AG04450 (cell line): ENCODE measurements around the gene MEGF9. TPM values are rescaled to one million over a fixed set of nuclear protein-coding genes. Genes with fewer than 3 reads are reported as not detected.
"Not testable (repeated sequence)": the region's sequence is repeated elsewhere in the genome, so short reads cannot be mapped to it uniquely, and the experiment has no call there.

Experiments used
- CTCF ChIA-PET: fragments of 300-600, 350-600 bp; formaldehyde crosslinking; extraction: SDS; loops from one replicate; lab custom pipeline; 2022; ENCODE audit warnings: antibody characterized with exemption, inconsistent platforms; lab: Charles Lee
- POLR2A ChIA-PET: fragments of 350-600 bp; formaldehyde crosslinking; extraction: SDS; loops from one replicate; lab custom pipeline; 2021; ENCODE audit warnings: antibody characterized with exemption, inconsistent platforms; lab: Yijun Ruan, JAX
- DNase-seq: peaks from one replicate; pipeline ENCODE4 v3.0.0-alpha.2; 2011; ENCODE audit warnings: low read depth, low spot score
- H3K27ac ChIP-seq: one replicate; pipeline ENCODE4 v1.5.1; 2012; ENCODE audit warnings: low read depth, low read length, control low read depth
- H3K27me3 ChIP-seq: one replicate; pipeline ENCODE4 v1.6.0; 2012; ENCODE audit warnings: low read length; ENCODE audit not compliant: control insufficient read depth, insufficient read depth
- H3K4me3 ChIP-seq: 2 replicates; pipeline ENCODE4 v1.5.1; 2011; ENCODE audit warnings: mild to moderate bottlenecking, low read depth, low read length, control low read depth
- H3K9me3 ChIP-seq: 2 replicates; pipeline ENCODE4 v1.5.1; 2012; ENCODE audit warnings: low read length; ENCODE audit not compliant: control insufficient read depth, insufficient read depth
- polyA plus RNA-seq: library from polyadenylated mRNA; depleted of rRNA; stranded (reverse); fragments of >200 nt; gene quantifications from 2 replicates; pipeline ENCODE4 v1.2.3, GENCODE V29; 2011
- TF ChIP-seq, protein P1 (sequence below): IDR thresholded peaks from 2 replicates; pipeline ENCODE4 v1.5.1; 2011; ENCODE audit warnings: low read depth, low read length, control low read depth, inconsistent platforms

MEGF9 gene
- polyA plus RNA-seq, 1 experiment = 12.9 TPM

DNA sequence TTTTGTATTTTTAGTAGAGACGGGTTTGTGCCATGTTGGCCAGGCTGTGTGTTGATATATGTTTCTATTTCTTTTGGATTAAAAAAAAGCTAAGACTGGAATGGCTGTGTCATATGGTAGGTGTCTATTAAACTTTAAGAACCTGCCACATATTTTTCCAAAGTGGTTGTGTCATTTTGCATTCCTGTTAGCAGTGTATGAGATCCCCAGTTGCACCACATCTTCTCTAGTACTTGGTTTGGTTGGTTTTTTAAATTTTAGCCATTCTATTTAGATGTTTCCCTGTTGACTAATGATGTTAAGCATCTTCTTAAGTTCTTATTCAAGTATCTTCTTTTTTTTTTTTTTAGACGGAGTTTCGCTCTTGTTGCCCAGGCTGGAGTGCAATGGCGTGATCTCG lies 36.2 kb upstream of the MEGF9 start:
- Histone ChIP-seq H3K27ac (no peak overlapping the region), H3K9me3 (peaks cover 6% of the 10 kb centered on the region; the same call in 1 of the 2 replicates), H3K4me3 (no peak overlapping the region), H3K27me3 (no peaks in the 10 kb centered on the region)
- TF ChIP-seq, protein P1, sequence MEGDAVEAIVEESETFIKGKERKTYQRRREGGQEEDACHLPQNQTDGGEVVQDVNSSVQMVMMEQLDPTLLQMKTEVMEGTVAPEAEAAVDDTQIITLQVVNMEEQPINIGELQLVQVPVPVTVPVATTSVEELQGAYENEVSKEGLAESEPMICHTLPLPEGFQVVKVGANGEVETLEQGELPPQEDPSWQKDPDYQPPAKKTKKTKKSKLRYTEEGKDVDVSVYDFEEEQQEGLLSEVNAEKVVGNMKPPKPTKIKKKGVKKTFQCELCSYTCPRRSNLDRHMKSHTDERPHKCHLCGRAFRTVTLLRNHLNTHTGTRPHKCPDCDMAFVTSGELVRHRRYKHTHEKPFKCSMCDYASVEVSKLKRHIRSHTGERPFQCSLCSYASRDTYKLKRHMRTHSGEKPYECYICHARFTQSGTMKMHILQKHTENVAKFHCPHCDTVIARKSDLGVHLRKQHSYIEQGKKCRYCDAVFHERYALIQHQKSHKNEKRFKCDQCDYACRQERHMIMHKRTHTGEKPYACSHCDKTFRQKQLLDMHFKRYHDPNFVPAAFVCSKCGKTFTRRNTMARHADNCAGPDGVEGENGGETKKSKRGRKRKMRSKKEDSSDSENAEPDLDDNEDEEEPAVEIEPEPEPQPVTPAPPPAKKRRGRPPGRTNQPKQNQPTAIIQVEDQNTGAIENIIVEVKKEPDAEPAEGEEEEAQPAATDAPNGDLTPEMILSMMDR = no peak
- ChIA-PET CTCF (interaction anchor here (0.6 to 1.4 kb wide), 2 partner anchors 130 to 310 kb away, joined by 3 read pairs; no protein-coding TSS in a partner anchor), POLR2A (interaction anchor here (0.7 kb wide), 1 partner anchor 35 kb away, joined by 3 read pairs; no protein-coding TSS in a partner anchor)
- DNase-seq = no peak

DNA sequence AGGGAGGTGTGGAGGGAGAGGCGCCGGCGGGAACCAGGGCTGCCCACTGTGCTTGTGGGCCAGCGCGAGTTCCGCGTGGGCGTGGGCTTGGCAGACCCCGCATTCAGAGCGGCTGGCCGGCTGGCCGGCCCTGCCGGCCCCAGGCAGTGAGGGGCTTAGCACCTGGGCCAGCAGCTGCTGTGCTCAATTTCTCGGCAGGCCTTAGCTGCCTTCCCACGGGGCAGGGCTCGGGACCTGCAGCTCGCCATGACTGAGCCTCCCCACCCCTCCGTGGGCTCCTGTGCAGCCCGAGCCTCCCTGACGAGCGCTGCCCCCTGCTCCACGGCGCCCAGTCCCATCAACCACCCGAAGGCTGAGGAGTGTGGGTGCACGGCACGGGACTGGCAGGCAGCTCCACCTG lies 32.1 kb upstream of the MEGF9 start:
- H3K4me3 ChIP-seq, H3K27ac ChIP-seq, POLR2A ChIA-PET, H3K9me3 ChIP-seq, H3K27me3 ChIP-seq, DNase-seq: not testable (repeated sequence)
- CTCF ChIA-PET = interaction anchor here (0.7 kb wide), 1 partner anchor 11 kb away, joined by 3 read pairs; no protein-coding TSS in a partner anchor

DNA sequence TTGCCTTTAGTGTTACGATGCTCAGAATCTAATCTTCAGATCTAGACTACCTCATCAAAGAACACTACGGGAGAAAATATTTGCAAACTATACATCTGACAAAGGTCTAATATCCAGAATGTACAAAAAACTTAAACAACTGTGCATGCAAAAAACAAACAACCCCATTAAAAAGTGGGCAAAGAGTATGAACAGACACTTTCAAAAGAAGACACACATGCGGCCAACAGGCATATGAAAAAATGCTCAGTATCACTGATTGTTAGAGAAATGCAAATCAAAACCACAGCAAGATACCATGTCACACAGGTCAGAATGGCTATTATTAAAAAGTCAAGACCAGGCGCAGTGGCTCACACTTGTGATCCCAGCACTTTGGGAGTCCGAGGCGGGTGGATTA lies 31.0 kb upstream of the MEGF9 start:
- DNase-seq = no peak
- CTCF ChIA-PET = interaction anchor here (0.7 to 1.7 kb wide), 3 partner anchors 10 to 131 kb away, joined by 3 to 11 read pairs (median 4); no protein-coding TSS in a partner anchor

DNA sequence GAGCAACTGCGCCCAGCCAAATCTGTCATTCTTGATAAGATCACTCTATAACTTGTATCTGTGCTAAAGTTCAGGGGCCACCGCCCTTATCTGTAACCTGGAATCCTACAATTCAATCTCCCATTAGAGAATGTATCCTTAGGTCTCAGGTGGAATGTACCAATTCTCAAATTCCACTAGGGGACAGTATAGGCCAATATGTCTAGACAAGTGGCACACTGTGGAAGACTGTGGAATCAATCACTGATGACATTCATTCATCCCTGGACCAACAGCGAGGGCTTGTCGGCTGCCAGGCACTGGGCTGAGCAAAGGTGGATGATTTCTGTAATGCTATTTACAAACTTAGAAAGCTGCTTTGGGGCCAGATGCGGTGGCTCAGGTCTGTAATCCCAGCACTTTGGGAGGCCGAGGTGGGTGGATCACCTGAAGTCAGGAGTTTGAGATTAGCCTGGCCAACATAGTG lies 28.7 kb upstream of the MEGF9 start:
- TF ChIP-seq, protein P1 = peak; percentile 60
- DNase-seq = no peak
- H3K4me3 ChIP-seq = no peak overlapping the region
- no peak overlapping the region for H3K27ac ChIP-seq
- peaks cover 6% of the 10 kb centered on the region; the same call in 1 of the 2 replicates for H3K9me3 ChIP-seq
- no peaks in the 10 kb centered on the region for H3K27me3 ChIP-seq
- CTCF ChIA-PET = interaction anchor here (0.6 kb wide), 2 partner anchors 19 to 97 kb away, joined by 3 to 7 read pairs; no protein-coding TSS in a partner anchor
- POLR2A ChIA-PET = no interaction called here

More for the DNA sequence above, 31.0 kb upstream of the MEGF9 start:
- no peaks in the 10 kb centered on the region for H3K27me3 ChIP-seq
- H3K4me3 ChIP-seq = no peak overlapping the region
- TF ChIP-seq, protein P1 = no peak
- H3K9me3 ChIP-seq = peaks cover 6% of the 10 kb centered on the region; the same call in 1 of the 2 replicates
- H3K27ac ChIP-seq = no peak overlapping the region
- POLR2A ChIA-PET = no interaction called here

DNA sequence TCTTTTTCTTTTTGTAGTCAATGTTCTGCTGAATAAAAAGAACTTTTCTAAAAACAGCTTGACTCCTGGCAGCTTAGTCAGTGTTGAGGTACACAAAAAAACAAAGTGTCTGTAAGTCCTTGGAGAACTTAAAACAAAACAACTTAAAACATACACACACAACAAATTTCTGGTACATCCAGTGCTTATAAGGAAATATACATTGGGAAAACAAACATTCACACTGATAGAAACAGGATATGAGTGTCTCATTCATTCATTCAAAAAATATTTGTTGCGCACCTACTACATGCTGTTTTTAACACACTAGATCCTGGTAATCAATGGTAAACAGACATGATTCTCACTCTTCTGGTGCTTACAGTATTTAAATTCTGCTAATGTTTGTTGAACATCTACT lies 27.4 kb upstream of the MEGF9 start:
- Histone ChIP-seq H3K9me3 (peaks cover 6% of the 10 kb centered on the region; the same call in 1 of the 2 replicates), H3K4me3 (no peak overlapping the region), H3K27me3 (no peaks in the 10 kb centered on the region), H3K27ac (no peak overlapping the region)
- ChIA-PET CTCF (interaction anchor here (1.5 kb wide), 1 partner anchor 15 kb away, joined by 7 read pairs; no protein-coding TSS in a partner anchor), POLR2A (interaction anchor here (0.7 kb wide), 1 partner anchor 26 kb away, joined by 3 read pairs; no protein-coding TSS in a partner anchor)
- TF ChIP-seq, protein P1 = no peak
- no peak for DNase-seq
